Fibroblast of lung (primary cell): ENCODE measurements around the gene ADGRV1. TPM values are rescaled to one million over a fixed set of nuclear protein-coding genes. Genes with fewer than 3 reads are reported as not detected.
"Not testable (repeated sequence)": the region's sequence is repeated elsewhere in the genome, so short reads cannot be mapped to it uniquely, and the experiment has no call there.

Source experiments
- DNase-seq, 2 donors: peaks; one replicate each; pipeline versions ENCODE4 v3.0.0 to v3.0.0-alpha.2; 2010; ENCODE audit warnings: low read depth in 2 of 2
- H2AFZ ChIP-seq: 2 replicates; pipeline ENCODE4 v1.5.1; 2012; ENCODE audit warnings: low read length, control low read depth, inconsistent platforms
- H3K27ac ChIP-seq: 2 replicates; pipeline ENCODE4 v1.5.1; 2011; ENCODE audit warnings: low read length, control low read depth; ENCODE audit not compliant: insufficient read depth
- H3K27me3 ChIP-seq: 2 replicates; pipeline ENCODE4 v1.5.1; 2011; ENCODE audit warnings: mild to moderate bottlenecking, low read length; ENCODE audit not compliant: control insufficient read depth, insufficient read depth
- H3K36me3 ChIP-seq: 2 replicates; pipeline ENCODE4 v1.5.1; 2011; ENCODE audit warnings: low read length; ENCODE audit not compliant: control insufficient read depth, insufficient read depth
- H3K4me1 ChIP-seq: 2 replicates; pipeline ENCODE4 v1.5.1; 2011; ENCODE audit warnings: low read length; ENCODE audit not compliant: control insufficient read depth, insufficient read depth; ENCODE audit errors: extremely low read depth
- H3K4me2 ChIP-seq: 2 replicates; pipeline ENCODE4 v1.5.1; 2011; ENCODE audit warnings: low read length, control low read depth; ENCODE audit not compliant: insufficient read depth; ENCODE audit errors: extremely low read depth
- H3K4me3 ChIP-seq, 4 experiments: fragments of 200-600 bp in 1 of 4; sonication (generic) in 1 of 4; replicated peaks in 1 of 4; 2 replicates each; pipeline ENCODE4 v1.5.1; 2011 to 2016; ENCODE audit warnings: low read length in 4 of 4, low read depth in 3 of 4, mild to moderate bottlenecking in 3 of 4, control low read depth in 2 of 4, inconsistent platforms in 1 of 4, mixed read lengths in 1 of 4; ENCODE audit not compliant: insufficient read depth in 1 of 4; ENCODE audit errors: control extremely low read depth in 1 of 4
- H3K79me2 ChIP-seq: 2 replicates; pipeline ENCODE4 v1.5.1; 2012; ENCODE audit warnings: mild to moderate bottlenecking, low read length, inconsistent platforms; ENCODE audit not compliant: control insufficient read depth, insufficient read depth
- H3K9ac ChIP-seq: 2 replicates; pipeline ENCODE4 v1.5.1; 2011; ENCODE audit warnings: mild to moderate bottlenecking, low read length, control low read depth; ENCODE audit not compliant: insufficient read depth
- H3K9me3 ChIP-seq: 2 replicates; pipeline ENCODE4 v1.5.1; 2012; ENCODE audit warnings: low read depth, low read length; ENCODE audit not compliant: control insufficient read depth, insufficient read depth
- H4K20me1 ChIP-seq: 2 replicates; pipeline ENCODE4 v1.5.1; 2011; ENCODE audit warnings: low read length; ENCODE audit not compliant: control insufficient read depth, insufficient read depth; ENCODE audit errors: extremely low read depth
- EZH2 ChIP-seq: IDR thresholded peaks from 2 replicates; pipeline ENCODE4 v1.5.1; 2012; ENCODE audit warnings: low read length, control low read depth, mild to moderate bottlenecking; ENCODE audit errors: missing control alignments
- polyA plus RNA-seq, 2 donors: library from polyadenylated mRNA; depleted of rRNA in 1 of 2; stranded (reverse) in 1 of 2; unstranded in 1 of 2; fragments of >200 nt; gene quantifications; 2 replicates each; pipeline ENCODE4 v1.2.1, GENCODE V29; 2011 to 2012; ENCODE audit warnings: missing spikeins in 1 of 2
- total RNA-seq: library from RNA; depleted of rRNA; stranded (reverse); fragments of >200 nt; gene quantifications from 2 replicates; pipeline ENCODE4 v1.2.1, GENCODE V29; 2014
- TF ChIP-seq, protein P1 (sequence below), 2 donors: IDR thresholded peaks in 1 of 2; conservative IDR thresholded peaks in 1 of 2; 1 replicate in 1 of 2; 2 replicates in 1 of 2; pipeline ENCODE4 v1.5.1; 2011 to 2012; ENCODE audit warnings: low read length in 2 of 2, control low read depth in 1 of 2, inconsistent platforms in 1 of 2, low read depth in 1 of 2, mild to moderate bottlenecking in 1 of 2

ADGRV1 gene
- total and polyA plus RNA-seq, 2 donors (not counting 1 experiment from before 2014, with no cell fraction given) = 0.15 to 0.17 TPM

DNA sequence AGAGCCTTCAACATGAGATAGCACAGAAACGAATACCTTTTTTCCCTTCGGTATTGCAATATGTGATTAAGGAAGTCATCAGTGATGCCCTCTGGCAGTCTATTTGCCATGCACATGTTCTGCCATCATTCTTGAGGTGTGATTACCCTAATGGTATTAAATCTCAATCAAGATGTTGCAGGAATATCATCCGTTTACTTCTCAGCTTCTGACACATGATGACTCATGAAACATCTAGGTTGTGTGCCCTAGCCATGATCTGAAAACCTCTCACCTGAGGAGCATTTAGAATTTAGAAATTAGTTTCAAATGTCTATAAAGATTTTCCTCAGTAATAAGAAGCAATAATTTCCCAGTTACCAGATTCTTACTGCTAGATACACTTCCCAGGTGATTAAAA lies 209.1 kb downstream of the ADGRV1 start:
- Histone ChIP-seq H3K4me2 (no peak overlapping the region), H2AFZ (no peak overlapping the region), H3K9ac (no peak overlapping the region), H3K4me3 (no peak overlapping the region), H3K36me3 (no peaks in the 10 kb centered on the region), H4K20me1 (no peaks in the 10 kb centered on the region), H3K79me2 (no peaks in the 10 kb centered on the region), H3K27me3 (no peaks in the 10 kb centered on the region), H3K27ac (no peak overlapping the region), H3K4me1 (no peaks in the 10 kb centered on the region), H3K9me3 (no peaks in the 10 kb centered on the region)
- TF ChIP-seq, protein P1, sequence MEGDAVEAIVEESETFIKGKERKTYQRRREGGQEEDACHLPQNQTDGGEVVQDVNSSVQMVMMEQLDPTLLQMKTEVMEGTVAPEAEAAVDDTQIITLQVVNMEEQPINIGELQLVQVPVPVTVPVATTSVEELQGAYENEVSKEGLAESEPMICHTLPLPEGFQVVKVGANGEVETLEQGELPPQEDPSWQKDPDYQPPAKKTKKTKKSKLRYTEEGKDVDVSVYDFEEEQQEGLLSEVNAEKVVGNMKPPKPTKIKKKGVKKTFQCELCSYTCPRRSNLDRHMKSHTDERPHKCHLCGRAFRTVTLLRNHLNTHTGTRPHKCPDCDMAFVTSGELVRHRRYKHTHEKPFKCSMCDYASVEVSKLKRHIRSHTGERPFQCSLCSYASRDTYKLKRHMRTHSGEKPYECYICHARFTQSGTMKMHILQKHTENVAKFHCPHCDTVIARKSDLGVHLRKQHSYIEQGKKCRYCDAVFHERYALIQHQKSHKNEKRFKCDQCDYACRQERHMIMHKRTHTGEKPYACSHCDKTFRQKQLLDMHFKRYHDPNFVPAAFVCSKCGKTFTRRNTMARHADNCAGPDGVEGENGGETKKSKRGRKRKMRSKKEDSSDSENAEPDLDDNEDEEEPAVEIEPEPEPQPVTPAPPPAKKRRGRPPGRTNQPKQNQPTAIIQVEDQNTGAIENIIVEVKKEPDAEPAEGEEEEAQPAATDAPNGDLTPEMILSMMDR (conservative IDR thresholded peaks at IDR 0.05 in 1 of 2, IDR thresholded peaks at IDR 0.05 in 1 of 2; ENCODE audit: low read depth in 1 of 2, low read length in 2 of 2) = no peak
- no peak for TF ChIP-seq EZH2
- no peak for DNase-seq

DNA sequence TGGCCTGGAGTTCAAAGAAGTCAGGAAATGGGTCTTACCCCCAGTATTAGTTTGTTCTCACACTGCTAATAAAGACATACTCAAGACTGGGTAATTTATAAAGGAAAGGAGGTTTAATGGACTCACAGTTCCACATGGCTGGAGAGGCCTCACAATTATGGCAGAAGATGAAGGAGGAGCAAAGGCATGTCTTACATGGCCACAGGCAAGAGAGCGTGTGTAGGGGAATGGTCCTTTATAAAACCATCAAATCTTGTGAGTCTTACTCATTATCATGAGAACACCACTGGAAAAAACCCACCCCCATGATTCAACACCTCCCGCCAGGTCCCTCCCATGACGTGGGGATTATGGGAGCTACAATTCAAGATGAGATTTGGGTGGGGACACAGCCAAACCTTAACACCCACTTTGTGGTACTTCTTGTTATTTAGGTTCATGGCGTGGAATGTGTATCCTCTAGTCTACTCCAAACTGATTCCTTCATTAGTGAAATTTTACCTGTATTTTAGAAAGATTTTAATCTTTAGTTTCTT lies 211.5 kb downstream of the ADGRV1 start:
- H3K9ac ChIP-seq = not testable (repeated sequence)

DNA sequence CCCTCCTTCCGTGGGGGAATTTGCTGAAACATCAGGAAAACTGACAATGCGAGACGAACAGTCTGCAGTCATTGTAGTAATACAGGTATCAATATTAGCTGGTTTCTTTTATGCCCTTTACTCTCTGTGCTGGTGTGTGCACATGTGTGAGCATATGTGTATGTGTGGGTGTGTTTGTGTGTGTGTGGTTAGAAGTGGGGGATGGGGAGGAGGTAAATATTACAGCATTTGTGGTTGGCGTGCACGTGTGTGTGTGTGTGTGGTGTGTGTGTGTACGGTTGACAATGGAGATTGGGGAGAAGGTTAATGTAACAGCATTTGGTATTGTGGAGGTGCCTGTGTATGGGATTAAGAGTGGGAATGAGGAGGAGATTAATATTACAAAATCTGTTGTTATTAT lies 219.4 kb downstream of the ADGRV1 start:
- H4K20me1 ChIP-seq = no peaks in the 10 kb centered on the region
- DNase-seq = no peak
- H3K4me2 ChIP-seq = no peak overlapping the region
- H2AFZ ChIP-seq = no peak overlapping the region
- H3K4me3 ChIP-seq = no peak overlapping the region
- no peak overlapping the region for H3K9ac ChIP-seq
- no peaks in the 10 kb centered on the region for H3K4me1 ChIP-seq
- no peaks in the 10 kb centered on the region for H3K9me3 ChIP-seq
- no peaks in the 10 kb centered on the region for H3K79me2 ChIP-seq
- TF ChIP-seq, protein P1 (conservative IDR thresholded peaks at IDR 0.05 in 1 of 2, IDR thresholded peaks at IDR 0.05 in 1 of 2; ENCODE audit: low read depth in 1 of 2, low read length in 2 of 2) = no peak
- TF ChIP-seq EZH2 = no peak
- H3K27ac ChIP-seq = no peak overlapping the region
- H3K27me3 ChIP-seq = no peaks in the 10 kb centered on the region
- no peaks in the 10 kb centered on the region for H3K36me3 ChIP-seq

More for the DNA sequence above, 211.5 kb downstream of the ADGRV1 start:
- H3K79me2 ChIP-seq, H3K4me1 ChIP-seq, H3K27me3 ChIP-seq, H3K27ac ChIP-seq, H4K20me1 ChIP-seq, H3K4me2 ChIP-seq, H3K4me3 ChIP-seq, H3K36me3 ChIP-seq, H3K9me3 ChIP-seq, H2AFZ ChIP-seq, DNase-seq: not testable (repeated sequence)
